CD4-positive, CD25-positive, alpha-beta regulatory T cell (primary cell): ENCODE data around the gene ACY1. TPM values are rescaled to one million over a fixed set of nuclear protein-coding genes. Genes with fewer than 3 reads are reported as not detected.

ENCODE experiments used
- ATAC-seq, 2 donors: fragments of 150-1000 bp; cut with Tn5 transposase; one replicate each; pipeline ENCODE4 v1.10.0; 2021; ENCODE audit warnings: low read depth in 2 of 2, moderate number of reproducible peaks in 2 of 2, moderate library complexity in 1 of 2
- DNase-seq, 3 donors: peaks; one replicate each; pipeline versions ENCODE4 v3.0.0 to v3.0.0-alpha.2; 2012 to 2022; ENCODE audit warnings: mixed read lengths in 1 of 3
- H3K27ac ChIP-seq: one replicate; pipeline ENCODE4 v1.7.0; 2013; ENCODE audit warnings: mild to moderate bottlenecking, low read length; ENCODE audit not compliant: insufficient read depth, poor library complexity, severe bottlenecking
- H3K27me3 ChIP-seq: one replicate; pipeline ENCODE4 v1.7.0; 2013; ENCODE audit warnings: low read length; ENCODE audit not compliant: control insufficient read depth, insufficient read depth
- H3K36me3 ChIP-seq: one replicate; pipeline ENCODE4 v1.7.0; 2013; ENCODE audit warnings: mild to moderate bottlenecking, low read length, moderate library complexity; ENCODE audit not compliant: control insufficient read depth, insufficient read depth
- H3K4me1 ChIP-seq: 2 replicates; pipeline ENCODE4 v1.7.0; 2013; ENCODE audit warnings: mild to moderate bottlenecking, low read length; ENCODE audit not compliant: insufficient read depth, control insufficient read depth, poor library complexity, severe bottlenecking
- H3K4me3 ChIP-seq: one replicate; pipeline ENCODE4 v1.7.0; 2013; ENCODE audit warnings: low read depth, mild to moderate bottlenecking, low read length, moderate library complexity
- H3K9me3 ChIP-seq, 2 experiments: 1 replicate in 1 of 2; 2 replicates in 1 of 2; pipeline ENCODE4 v1.7.0; 2013; ENCODE audit warnings: low read length in 2 of 2, mild to moderate bottlenecking in 1 of 2, moderate library complexity in 1 of 2; ENCODE audit not compliant: control insufficient read depth in 2 of 2
- H3K27ac Mint-ChIP-seq, 3 donors: one replicate each; pipeline ENCODE4 v1.8.0; 2020 to 2022; ENCODE audit warnings: mild to moderate bottlenecking in 3 of 3, mixed read lengths in 3 of 3, moderate library complexity in 2 of 3
- H3K27me3 Mint-ChIP-seq: one replicate; pipeline ENCODE4 v1.8.0; 2022; ENCODE audit warnings: mild to moderate bottlenecking, mixed read lengths
- H3K36me3 Mint-ChIP-seq: one replicate; pipeline ENCODE4 v1.8.0; 2020; ENCODE audit warnings: mixed read lengths
- H3K4me1 Mint-ChIP-seq, 4 donors: one replicate each; pipeline ENCODE4 v1.8.0; 2020 to 2022; ENCODE audit warnings: mixed read lengths in 4 of 4, mild to moderate bottlenecking in 1 of 4
- H3K4me3 Mint-ChIP-seq, 4 donors: one replicate each; pipeline ENCODE4 v1.8.0; 2020 to 2022; ENCODE audit warnings: mild to moderate bottlenecking in 4 of 4, mixed read lengths in 4 of 4, moderate library complexity in 3 of 4
- H3K9me3 Mint-ChIP-seq, 7 donors: one replicate each; pipeline ENCODE4 v1.8.0; 2020 to 2022; ENCODE audit warnings: mixed read lengths in 7 of 7, mild to moderate bottlenecking in 3 of 7, moderate library complexity in 2 of 7
- polyA plus RNA-seq, 4 donors: library from polyadenylated mRNA; unstranded; fragments of 300-500 nt; fragmentation: Illumina TruSeq; gene quantifications; one replicate each; pipeline ENCODE4 v1.2.3, GENCODE V29; 2021
- total RNA-seq: library from RNA; stranded (reverse); gene quantifications from one replicate; pipeline ENCODE4 v1.2.3, GENCODE V29; 2022

ACY1 gene
- total and polyA plus RNA-seq, 5 donors from 2014 or later: 6.4 to 14.7 (median 10.9) TPM

DNA sequence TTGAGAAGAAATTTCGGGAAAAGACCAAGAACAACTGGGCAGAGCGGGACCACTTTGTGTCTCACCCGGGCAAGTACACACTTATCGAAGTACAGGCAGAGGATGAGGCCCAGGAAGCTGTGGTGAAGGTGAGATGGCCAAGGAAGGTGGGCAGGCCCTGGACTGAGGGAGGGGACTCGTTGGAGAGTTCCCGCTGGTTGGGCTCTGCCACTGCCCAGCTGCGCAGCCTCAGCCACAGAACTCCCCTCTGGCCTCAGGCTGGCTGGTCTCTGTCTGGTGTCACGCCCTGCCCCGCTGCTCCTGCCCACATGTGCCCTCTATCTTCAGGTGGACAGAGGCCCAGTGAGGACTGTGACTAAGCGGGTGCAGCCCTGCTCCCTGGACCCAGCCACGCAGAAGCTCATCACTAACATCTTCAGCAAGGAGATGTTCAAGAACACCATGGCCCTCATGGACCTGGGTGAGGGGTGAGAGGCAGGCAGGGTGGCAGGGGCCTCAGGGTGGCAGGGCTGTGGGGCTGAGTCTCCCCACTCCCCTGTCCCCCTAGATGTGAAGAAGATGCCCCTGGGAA, 38.8 kb upstream of the ACY1 start:
- Mint-ChIP-seq H3K9me3 (no peaks in the 10 kb centered on the region), H3K27ac (peak overlapping the region in 1 of 3 donors; percentile 81), H3K27me3 (peaks cover 4% of the 10 kb centered on the region), H3K4me1 (peaks cover 0 to 37% (median 21%) of the 10 kb centered on the region in 4 donors), H3K4me3 (peak overlapping the region in 1 of 4 donors; percentile 48), H3K36me3 (peaks cover 7% of the 10 kb centered on the region)
- ATAC-seq (no peak), DNase-seq (no peak)
- H3K36me3 ChIP-seq: no peaks in the 10 kb centered on the region
- no peak overlapping the region for H3K27ac ChIP-seq
- no peaks in the 10 kb centered on the region for H3K27me3 ChIP-seq
- no peak overlapping the region for H3K4me3 ChIP-seq
- no peaks in the 10 kb centered on the region for H3K9me3 ChIP-seq
- H3K4me1 ChIP-seq: peaks cover 30% of the 10 kb centered on the region

DNA sequence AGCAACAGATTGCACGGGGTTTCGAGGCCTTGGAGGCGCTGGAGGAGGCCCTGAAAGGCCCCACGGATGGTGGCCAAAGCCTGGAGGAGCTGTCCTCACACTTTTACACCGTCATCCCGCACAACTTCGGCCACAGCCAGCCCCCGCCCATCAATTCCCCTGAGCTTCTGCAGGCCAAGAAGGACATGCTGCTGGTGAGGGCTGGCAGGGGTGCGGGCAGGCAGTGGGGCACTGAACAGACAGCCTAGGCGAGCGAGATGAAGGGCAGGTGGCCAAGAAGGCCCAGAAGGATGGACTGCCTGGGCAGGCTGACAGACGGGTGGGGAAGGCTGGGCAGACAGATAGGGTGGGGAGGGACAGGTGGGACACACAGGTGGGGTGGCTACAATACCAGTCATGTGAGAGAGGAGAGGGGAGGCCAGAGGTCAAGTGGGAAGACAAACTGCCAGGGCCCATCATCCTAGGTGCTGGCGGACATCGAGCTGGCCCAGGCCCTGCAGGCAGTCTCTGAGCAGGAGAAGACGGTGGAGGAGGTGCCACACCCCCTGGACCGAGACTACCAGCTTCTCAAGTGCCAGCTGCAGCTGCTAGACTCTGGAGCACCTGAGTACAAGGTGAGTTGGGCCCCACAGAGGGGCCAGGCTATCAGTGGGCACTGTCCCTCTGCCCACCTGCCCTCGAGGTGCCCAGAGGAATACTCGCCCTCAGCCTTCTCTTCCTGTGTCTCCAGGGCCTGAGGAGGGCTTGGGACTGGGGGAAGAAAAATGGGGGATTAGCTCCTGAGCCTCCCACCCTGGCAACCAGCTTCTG, 38.1 kb upstream of the ACY1 start:
- Mint-ChIP-seq H3K9me3 (no peaks in the 10 kb centered on the region), H3K36me3 (peaks cover 7% of the 10 kb centered on the region), H3K27me3 (peaks cover 4% of the 10 kb centered on the region), H3K4me1 (peaks cover 0 to 30% (median 18%) of the 10 kb centered on the region in 4 donors), H3K27ac (no peak overlapping the region), H3K4me3 (peak overlapping the region in 1 of 4 donors; percentile 66)
- no peak for DNase-seq
- H3K36me3 ChIP-seq: no peaks in the 10 kb centered on the region
- H3K27ac ChIP-seq: no peak overlapping the region
- no peak for ATAC-seq
- peaks cover 27% of the 10 kb centered on the region for H3K4me1 ChIP-seq
- no peak overlapping the region for H3K4me3 ChIP-seq
- no peaks in the 10 kb centered on the region for H3K9me3 ChIP-seq
- no peaks in the 10 kb centered on the region for H3K27me3 ChIP-seq

DNA sequence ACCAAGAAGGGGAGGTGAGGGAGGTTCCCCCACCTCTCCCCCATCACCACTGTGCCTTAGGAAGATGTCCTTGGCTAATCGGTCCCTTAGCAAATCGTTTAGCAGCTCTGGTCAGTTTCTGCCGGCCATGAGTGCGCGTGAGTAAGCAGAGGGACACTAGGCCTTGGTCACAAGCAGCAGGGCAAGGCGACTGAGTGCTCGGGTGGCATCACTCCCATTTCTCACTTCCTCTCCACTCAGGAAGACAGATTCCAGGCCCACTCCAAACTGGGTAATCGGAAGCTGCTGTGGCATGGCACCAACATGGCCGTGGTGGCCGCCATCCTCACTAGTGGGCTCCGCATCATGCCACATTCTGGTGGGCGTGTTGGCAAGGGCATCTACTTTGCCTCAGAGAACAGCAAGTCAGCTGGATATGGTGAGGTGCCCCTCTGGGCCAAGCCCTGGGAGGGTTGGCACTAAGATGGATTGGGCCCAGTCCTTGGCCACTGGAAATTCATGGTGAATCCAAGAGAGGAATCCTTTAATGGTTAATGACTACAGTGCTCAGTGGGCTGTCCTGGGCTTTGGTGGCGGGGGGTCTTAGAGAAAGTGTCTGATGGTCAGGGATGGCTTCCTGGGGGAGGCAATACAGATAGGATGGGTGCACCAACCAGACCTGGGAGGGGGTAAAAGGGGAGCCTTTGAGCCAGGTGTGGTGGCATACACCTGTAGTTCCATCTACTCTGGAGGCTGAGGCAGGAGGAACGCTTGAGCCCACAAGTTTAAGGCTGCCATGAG, 37.2 kb upstream of the ACY1 start:
- Histone ChIP-seq H3K27me3 (no peaks in the 10 kb centered on the region), H3K27ac (no peak overlapping the region), H3K9me3 (no peaks in the 10 kb centered on the region), H3K4me3 (no peak overlapping the region), H3K36me3 (no peaks in the 10 kb centered on the region), H3K4me1 (peaks cover 18% of the 10 kb centered on the region)
- Mint-ChIP-seq H3K27ac (peak overlapping the region in 1 of 3 donors; percentile 75), H3K27me3 (peaks cover 4% of the 10 kb centered on the region), H3K36me3 (peaks cover 7% of the 10 kb centered on the region), H3K9me3 (no peaks in the 10 kb centered on the region), H3K4me1 (peaks cover 0 to 23% (median 10%) of the 10 kb centered on the region in 4 donors), H3K4me3 (peak overlapping the region in 1 of 4 donors; percentile 66)
- DNase-seq (no peak), ATAC-seq (no peak)

DNA sequence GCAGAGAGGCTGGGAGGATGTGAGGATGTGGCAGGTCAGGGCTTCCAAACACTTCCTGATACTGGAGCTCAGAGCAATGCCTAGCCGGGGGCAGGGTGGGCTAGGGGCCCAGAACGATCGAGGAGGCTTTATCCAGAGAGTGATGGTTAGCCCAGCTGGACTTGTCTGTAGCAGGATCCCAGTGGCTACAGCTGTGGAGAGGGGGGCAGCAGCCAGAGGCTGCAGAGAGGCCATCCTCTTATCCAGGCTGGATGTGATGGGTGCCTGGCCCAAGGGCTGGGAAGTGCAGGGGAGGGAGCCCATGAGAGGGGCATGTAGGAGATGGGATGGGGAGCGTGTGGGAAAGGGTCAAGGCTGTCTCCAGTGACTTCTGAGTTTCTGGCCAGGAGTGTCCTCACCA, 36.5 kb upstream of the ACY1 start:
- peaks cover 7% of the 10 kb centered on the region for H3K36me3 Mint-ChIP-seq
- peaks cover 0 to 16% (median 8%) of the 10 kb centered on the region in 4 donors for H3K4me1 Mint-ChIP-seq
- no peak overlapping the region for H3K4me3 Mint-ChIP-seq
- H3K9me3 Mint-ChIP-seq: no peaks in the 10 kb centered on the region
- ATAC-seq (no peak), DNase-seq (no peak)
- Histone ChIP-seq H3K27me3 (no peaks in the 10 kb centered on the region), H3K4me1 (peaks cover 13% of the 10 kb centered on the region), H3K4me3 (no peak overlapping the region), H3K36me3 (no peaks in the 10 kb centered on the region), H3K9me3 (no peaks in the 10 kb centered on the region), H3K27ac (no peak overlapping the region)
- peaks cover 4% of the 10 kb centered on the region for H3K27me3 Mint-ChIP-seq
- H3K27ac Mint-ChIP-seq: peak overlapping the region in 1 of 3 donors; percentile 75

DNA sequence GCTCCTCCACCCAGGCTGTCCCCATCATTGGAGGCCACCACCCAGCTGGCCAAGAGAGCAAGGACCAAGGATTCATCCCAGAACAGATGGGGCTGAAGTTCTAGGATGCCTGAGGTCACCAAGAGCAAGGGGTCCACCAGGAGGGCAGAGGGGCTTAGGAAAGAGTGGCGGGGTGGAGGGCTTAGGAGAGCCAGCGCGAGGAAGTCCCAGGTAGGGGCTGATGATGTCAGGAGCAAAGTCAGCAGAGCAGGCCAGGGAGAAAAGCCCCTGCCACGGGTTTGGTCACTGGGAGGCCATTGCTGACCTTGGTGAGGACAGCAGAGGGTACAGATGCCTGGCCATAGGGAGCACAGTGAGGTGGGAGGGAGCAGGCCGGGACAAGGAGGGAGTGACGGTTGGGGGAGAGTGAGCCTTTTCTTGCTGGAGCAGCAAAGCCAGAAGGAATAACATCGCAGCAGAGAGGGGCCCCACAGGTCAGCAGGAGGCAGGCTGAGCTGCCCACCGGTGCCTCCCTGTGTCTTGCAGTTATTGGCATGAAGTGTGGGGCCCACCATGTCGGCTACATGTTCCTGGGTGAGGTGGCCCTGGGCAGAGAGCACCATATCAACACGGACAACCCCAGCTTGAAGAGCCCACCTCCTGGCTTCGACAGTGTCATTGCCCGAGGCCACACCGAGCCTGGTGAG, 36.0 kb upstream of the ACY1 start:
- H3K27ac Mint-ChIP-seq: no peak overlapping the region
- DNase-seq: no peak
- H3K36me3 ChIP-seq: no peaks in the 10 kb centered on the region
- no peaks in the 10 kb centered on the region for H3K27me3 ChIP-seq
- no peaks in the 10 kb centered on the region for H3K9me3 Mint-ChIP-seq
- H3K4me3 Mint-ChIP-seq: no peak overlapping the region
- H3K4me3 ChIP-seq: no peak overlapping the region
- peaks cover 7% of the 10 kb centered on the region for H3K36me3 Mint-ChIP-seq
- H3K9me3 ChIP-seq: no peaks in the 10 kb centered on the region
- ATAC-seq: no peak
- H3K4me1 ChIP-seq: peaks cover 11% of the 10 kb centered on the region
- peaks cover 4% of the 10 kb centered on the region for H3K27me3 Mint-ChIP-seq
- H3K27ac ChIP-seq: no peak overlapping the region
- H3K4me1 Mint-ChIP-seq: peaks cover 0 to 11% (median 5%) of the 10 kb centered on the region in 4 donors

DNA sequence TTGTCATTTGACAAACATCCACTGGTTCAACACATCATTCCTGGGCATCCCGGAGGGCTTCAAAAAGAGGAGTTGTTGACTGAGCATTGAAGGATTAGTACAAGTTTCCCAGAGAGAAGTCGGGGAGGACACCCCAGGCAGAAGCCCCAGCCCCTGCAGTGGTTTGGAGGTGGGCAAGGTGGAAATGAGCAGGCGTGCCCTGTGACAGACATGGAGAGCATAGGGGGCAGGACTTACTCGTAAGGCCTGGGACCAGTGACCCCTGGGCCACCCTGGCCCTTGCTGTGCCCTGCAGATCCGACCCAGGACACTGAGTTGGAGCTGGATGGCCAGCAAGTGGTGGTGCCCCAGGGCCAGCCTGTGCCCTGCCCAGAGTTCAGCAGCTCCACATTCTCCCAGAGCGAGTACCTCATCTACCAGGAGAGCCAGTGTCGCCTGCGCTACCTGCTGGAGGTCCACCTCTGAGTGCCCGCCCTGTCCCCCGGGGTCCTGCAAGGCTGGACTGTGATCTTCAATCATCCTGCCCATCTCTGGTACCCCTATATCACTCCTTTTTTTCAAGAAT, 35.2 kb upstream of the ACY1 start:
- ATAC-seq (no peak), DNase-seq (no peak)
- Histone ChIP-seq H3K27me3 (no peaks in the 10 kb centered on the region), H3K4me3 (no peak overlapping the region), H3K27ac (no peak overlapping the region), H3K9me3 (no peaks in the 10 kb centered on the region), H3K4me1 (peaks cover 3% of the 10 kb centered on the region), H3K36me3 (no peaks in the 10 kb centered on the region)
- Mint-ChIP-seq H3K27me3 (peaks cover 7% of the 10 kb centered on the region), H3K4me1 (peaks cover 0 to 4% (median 2%) of the 10 kb centered on the region in 4 donors), H3K36me3 (peaks cover 7% of the 10 kb centered on the region), H3K9me3 (no peaks in the 10 kb centered on the region), H3K4me3 (no peak overlapping the region), H3K27ac (no peak overlapping the region)

DNA sequence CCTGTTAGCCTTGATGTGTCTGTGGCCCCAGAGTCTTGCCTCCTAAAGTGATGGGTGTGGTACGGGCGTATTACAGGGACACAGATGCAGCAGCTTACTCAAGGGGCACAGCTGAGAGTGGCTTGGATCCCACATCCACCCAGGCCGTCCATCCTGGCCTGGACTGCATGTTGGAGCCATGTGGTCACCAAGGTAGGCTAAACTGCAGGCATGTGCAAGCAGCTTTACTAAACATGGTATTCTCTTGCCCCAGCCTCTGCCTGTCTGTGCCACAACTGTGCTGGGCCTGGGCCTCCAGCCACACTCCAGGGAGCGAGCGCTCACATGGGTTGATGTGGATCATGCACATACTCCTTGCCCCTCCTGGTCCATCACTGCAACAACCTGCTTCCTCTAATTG, 34.2 kb upstream of the ACY1 start:
- ATAC-seq (no peak), DNase-seq (no peak)
- peaks cover 6% of the 10 kb centered on the region for H3K27me3 ChIP-seq
- H3K27ac ChIP-seq: no peak overlapping the region
- Mint-ChIP-seq H3K27ac (no peak overlapping the region), H3K36me3 (peaks cover 7% of the 10 kb centered on the region), H3K9me3 (peaks cover 0 to 2% (median 0%) of the 10 kb centered on the region in 7 donors), H3K4me3 (no peak overlapping the region), H3K4me1 (peaks cover 0 to 4% (median 2%) of the 10 kb centered on the region in 4 donors), H3K27me3 (peaks cover 17% of the 10 kb centered on the region)
- H3K4me3 ChIP-seq: no peak overlapping the region
- no peaks in the 10 kb centered on the region for H3K36me3 ChIP-seq
- H3K4me1 ChIP-seq: no peaks in the 10 kb centered on the region
- no peaks in the 10 kb centered on the region for H3K9me3 ChIP-seq
